Calu3 (cell line): ENCODE data around the gene MUCL1. TPM values are rescaled to one million over a fixed set of nuclear protein-coding genes. Genes with fewer than 3 reads are reported as not detected.

Source experiments
- BruUV-seq: library from RNA; stranded (reverse); fragments of 400-500 nt; replicated peaks from 2 replicates; lab custom pipeline; 2021; lab: Mats Ljungman, UMichigan
- CTCF ChIA-PET: fragments of 300-600 bp; sonication (Branson Sonifier 250); formaldehyde crosslinking; loops from one replicate; lab custom pipeline; 2022; ENCODE audit warnings: antibody characterized with exemption; lab: Charles Lee
- DNase-seq: peaks from one replicate; pipeline ENCODE4 v3.0.0; 2022
- H3K27ac Mint-ChIP-seq: one replicate; pipeline ENCODE4 v1.8.0; 2022; ENCODE audit warnings: mixed read lengths; ENCODE audit not compliant: unreplicated experiment
- H3K27me3 Mint-ChIP-seq: one replicate; pipeline ENCODE4 v1.8.0; 2022; ENCODE audit warnings: mixed read lengths; ENCODE audit not compliant: unreplicated experiment
- H3K36me3 Mint-ChIP-seq: one replicate; pipeline ENCODE4 v1.8.0; 2022; ENCODE audit warnings: mild to moderate bottlenecking, moderate library complexity, mixed read lengths; ENCODE audit not compliant: insufficient read depth, unreplicated experiment
- H3K4me1 Mint-ChIP-seq: one replicate; pipeline ENCODE4 v1.8.0; 2022; ENCODE audit warnings: mild to moderate bottlenecking, low read depth, mixed read lengths; ENCODE audit not compliant: unreplicated experiment
- H3K4me3 Mint-ChIP-seq: one replicate; pipeline ENCODE4 v1.8.0; 2022; ENCODE audit warnings: mild to moderate bottlenecking, low read depth, moderate library complexity, mixed read lengths; ENCODE audit not compliant: unreplicated experiment
- H3K9me3 Mint-ChIP-seq: one replicate; pipeline ENCODE4 v1.8.0; 2022; ENCODE audit warnings: low read depth, mixed read lengths; ENCODE audit not compliant: unreplicated experiment
- CTCF ChIP-seq: fragments of 200-600 bp; IDR thresholded peaks from one replicate; pipeline ENCODE4 v1.8.0; 2022; ENCODE audit warnings: antibody characterized with exemption; ENCODE audit not compliant: unreplicated experiment
- intact Hi-C: fragments of 100-400 bp; cut with micrococcal nuclease; formaldehyde crosslinking; loops from one replicate; pipeline ENCODE4 v1.10.0; 2022; ENCODE audit not compliant: unreplicated experiment
- total RNA-seq: library from RNA; stranded (reverse); gene quantifications from 2 replicates; pipeline ENCODE4 v1.2.3, GENCODE V29; 2022

Gene MUCL1
- total RNA-seq, 1 experiment from 2014 or later = not detected

GRCh38 chr12:54830199-54830598 lies 24.1 kb upstream of the MUCL1 start:
- DNase-seq = no peak
- H3K4me1 Mint-ChIP-seq = no peaks in the 10 kb centered on the region
- CTCF ChIA-PET = no interaction called here
- H3K36me3 Mint-ChIP-seq = no peaks in the 10 kb centered on the region
- H3K27ac Mint-ChIP-seq = no peak overlapping the region
- no peaks in the 10 kb centered on the region for H3K9me3 Mint-ChIP-seq
- no peak for TF ChIP-seq CTCF
- H3K4me3 Mint-ChIP-seq = no peak overlapping the region
- intact Hi-C loops = no loop called here
- peaks cover 3% of the 10 kb centered on the region for H3K27me3 Mint-ChIP-seq
- BruUV-seq = no TSS peak

- DNase-seq = no peak
- intact Hi-C loops = no loop called here
- Mint-ChIP-seq H3K4me1 (no peaks in the 10 kb centered on the region), H3K27me3 (peaks cover 13% of the 10 kb centered on the region), H3K27ac (no peak overlapping the region), H3K9me3 (no peaks in the 10 kb centered on the region), H3K4me3 (no peak overlapping the region), H3K36me3 (no peaks in the 10 kb centered on the region)
- BruUV-seq = no TSS peak
- no peak for TF ChIP-seq CTCF
- CTCF ChIA-PET = no interaction called here
Measured at GRCh38 chr12:54831631-54832030, 22.7 kb upstream of the MUCL1 start.

GRCh38 chr12:54840244-54840865 lies 14.0 kb upstream of the MUCL1 start:
- Mint-ChIP-seq H3K9me3 (no peaks in the 10 kb centered on the region), H3K4me1 (no peaks in the 10 kb centered on the region), H3K27me3 (peaks cover 29% of the 10 kb centered on the region), H3K36me3 (no peaks in the 10 kb centered on the region), H3K4me3 (no peak overlapping the region), H3K27ac (no peak overlapping the region)
- BruUV-seq = no TSS peak
- intact Hi-C loops = loop anchor here (10.0 kb wide), 1 partner anchor 304 kb away; no protein-coding TSS in a partner anchor
- CTCF ChIA-PET = no interaction called here
- TF ChIP-seq CTCF = no peak
- DNase-seq = no peak

- H3K36me3 Mint-ChIP-seq = no peaks in the 10 kb centered on the region
- H3K27me3 Mint-ChIP-seq = peaks cover 82% of the 10 kb centered on the region
- no peak overlapping the region for H3K27ac Mint-ChIP-seq
- intact Hi-C loops = no loop called here
- CTCF ChIA-PET = interaction anchor here (1.1 kb wide), 1 partner anchor 78 kb away, joined by 3 read pairs; no protein-coding TSS in a partner anchor
- TF ChIP-seq CTCF = no peak
- no peak overlapping the region for H3K4me3 Mint-ChIP-seq
- no peak for DNase-seq
- H3K9me3 Mint-ChIP-seq = peaks cover 3% of the 10 kb centered on the region
- no TSS peak for BruUV-seq
- no peaks in the 10 kb centered on the region for H3K4me1 Mint-ChIP-seq
Measured at GRCh38 chr12:54857406-54857805, 3.1 kb downstream of the MUCL1 start.
